Activated T-cell treated with anti-CD3 and anti-CD28 coated beads for 24 hours (primary cell): ENCODE results near the gene LOXL3.

Experiments used
- DNase-seq: peaks from one replicate; pipeline ENCODE4 v3.0.0-alpha.2; 2020; ENCODE audit warnings: low read depth

The LOXL3 gene

GRCh38 chr2:74553892-74554819 lies at the start of gene LOXL3, which contains the start of gene DOK1:
LOXL3 (minus strand) TSS chr2:74553942; CDS start chr2:74552634, 1,308 bp downstream.
DOK1 (plus strand) TSS chr2:74554720; CDS start chr2:74554755, 35 bp downstream.
- peak; percentile 78 for DNase-seq

DNA sequence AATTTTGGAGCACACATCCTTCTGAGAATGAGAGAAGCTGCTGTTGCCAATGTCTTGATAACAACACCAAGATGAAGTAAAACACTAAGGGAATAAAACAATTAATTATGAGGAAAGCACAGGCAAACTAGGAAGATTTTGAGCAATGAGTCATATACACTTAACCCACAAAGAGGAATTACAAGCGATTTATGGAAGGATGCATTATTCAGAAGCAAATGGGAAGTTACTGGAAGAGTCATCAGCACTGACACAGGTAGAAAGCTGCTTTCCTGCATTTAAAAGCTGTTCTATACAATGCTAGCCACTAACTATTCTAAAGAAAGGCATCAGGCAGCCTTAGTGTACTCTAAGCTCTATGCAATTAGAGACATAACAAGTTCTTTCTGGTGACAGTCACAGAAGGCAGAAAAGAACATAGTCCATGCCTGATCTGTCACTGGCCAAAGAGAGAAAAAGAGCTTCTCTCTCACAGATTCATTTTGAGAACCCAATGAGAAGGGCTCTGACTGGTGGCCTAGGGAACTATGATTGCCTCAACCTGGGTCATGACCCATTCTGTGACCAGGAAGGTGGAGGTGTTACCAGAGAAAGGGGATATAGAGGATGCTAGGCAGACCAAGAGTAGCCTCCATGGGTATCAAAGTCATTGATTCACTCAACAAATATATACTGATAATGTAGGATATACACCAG lies 49.0 kb upstream of the LOXL3 start:
- DNase-seq = no peak

DNA sequence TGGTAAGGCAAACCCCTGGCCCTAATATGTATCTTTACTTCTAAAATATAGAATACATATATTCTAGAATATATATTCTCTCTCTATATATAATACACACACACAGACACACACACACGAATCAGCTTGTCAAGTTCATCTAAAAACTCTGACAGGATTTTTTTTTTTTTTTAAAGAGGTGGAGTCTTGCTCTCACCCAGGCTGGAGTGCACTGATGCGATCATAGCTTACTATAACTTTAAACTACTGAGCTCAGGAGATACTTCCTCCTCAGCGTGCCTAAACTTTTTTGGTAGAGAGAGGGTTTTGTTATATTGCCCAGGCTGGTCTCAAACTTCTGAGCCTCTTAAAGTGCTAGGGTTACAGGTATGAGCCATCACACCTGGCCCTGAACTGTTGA lies 45.9 kb upstream of the LOXL3 start:
- no peak for DNase-seq

DNA sequence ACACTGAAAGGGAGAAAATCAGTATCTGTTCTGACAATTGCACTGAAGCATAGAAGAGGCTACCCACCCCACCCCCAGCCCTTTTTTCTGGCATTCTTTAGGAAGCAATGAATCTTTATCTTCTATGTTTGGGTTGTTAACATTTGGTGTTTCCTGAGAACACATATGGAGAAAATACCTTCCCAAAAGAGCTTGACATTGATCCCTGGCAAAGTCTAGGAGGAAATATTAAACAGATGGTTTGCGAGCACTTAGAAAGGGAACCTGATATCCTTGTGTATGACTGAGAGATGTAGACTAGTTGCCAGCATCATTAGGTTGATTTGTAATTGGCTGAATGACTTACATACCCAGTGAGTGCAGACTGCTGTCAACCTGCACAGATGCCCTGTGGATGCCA lies 43.7 kb upstream of the LOXL3 start:
- DNase-seq = no peak

- no peak for DNase-seq
Observed at GRCh38 chr2:74596584-74596983, 42.8 kb upstream of the LOXL3 start.

DNA sequence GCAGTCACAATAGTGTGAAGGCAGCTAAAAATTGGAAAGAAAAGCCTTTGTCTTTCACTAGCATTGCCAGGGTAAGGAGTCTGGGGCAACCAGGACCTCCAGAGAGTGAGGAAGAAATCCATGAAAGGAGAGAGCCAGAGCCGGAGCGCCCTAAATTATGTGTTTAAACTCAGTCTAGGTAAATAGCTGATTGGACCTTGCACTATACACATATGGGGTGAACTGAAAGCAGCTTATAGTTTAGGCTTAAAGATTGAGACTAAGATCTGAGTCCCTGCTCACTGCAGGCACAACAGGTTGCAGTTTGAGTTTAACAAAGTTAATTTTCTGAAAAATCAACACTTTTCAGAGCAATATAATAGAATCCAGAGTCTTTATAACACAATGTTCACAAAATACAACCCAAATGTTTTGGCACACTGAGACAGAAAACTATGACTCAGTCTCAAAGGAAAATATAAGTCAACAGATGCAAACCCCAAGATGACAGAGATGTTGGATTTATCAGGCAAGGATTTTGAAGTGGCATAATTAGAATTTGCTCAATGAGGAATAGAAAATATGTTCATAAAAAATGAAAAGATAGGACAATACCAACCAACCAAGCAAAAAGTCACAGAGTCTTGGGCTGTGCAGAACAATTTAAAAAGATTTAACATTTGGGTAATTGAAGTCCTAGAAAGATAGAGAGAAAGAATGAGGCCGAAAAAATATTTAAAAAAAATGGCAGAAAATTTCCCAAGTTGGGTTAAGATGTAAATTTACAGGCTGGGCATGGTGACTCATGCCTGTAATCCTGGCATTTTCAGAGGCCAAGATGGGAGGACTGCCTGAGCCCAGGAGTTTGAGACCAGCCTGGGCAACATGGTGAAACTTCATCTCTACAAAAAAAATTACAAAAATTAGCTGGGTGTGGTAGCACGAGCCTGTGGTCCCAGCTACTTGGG lies 40.4 kb upstream of the LOXL3 start:
- DNase-seq = no peak

GRCh38 chr2:74588664-74589063 lies 34.9 kb upstream of the LOXL3 start:
- DNase-seq = no peak

- peak; percentile 44 for DNase-seq
Observed at GRCh38 chr2:74587664-74588277, 34.0 kb upstream of the LOXL3 start.

GRCh38 chr2:74585406-74586185 lies 31.9 kb upstream of the LOXL3 start:
- no peak for DNase-seq

DNA sequence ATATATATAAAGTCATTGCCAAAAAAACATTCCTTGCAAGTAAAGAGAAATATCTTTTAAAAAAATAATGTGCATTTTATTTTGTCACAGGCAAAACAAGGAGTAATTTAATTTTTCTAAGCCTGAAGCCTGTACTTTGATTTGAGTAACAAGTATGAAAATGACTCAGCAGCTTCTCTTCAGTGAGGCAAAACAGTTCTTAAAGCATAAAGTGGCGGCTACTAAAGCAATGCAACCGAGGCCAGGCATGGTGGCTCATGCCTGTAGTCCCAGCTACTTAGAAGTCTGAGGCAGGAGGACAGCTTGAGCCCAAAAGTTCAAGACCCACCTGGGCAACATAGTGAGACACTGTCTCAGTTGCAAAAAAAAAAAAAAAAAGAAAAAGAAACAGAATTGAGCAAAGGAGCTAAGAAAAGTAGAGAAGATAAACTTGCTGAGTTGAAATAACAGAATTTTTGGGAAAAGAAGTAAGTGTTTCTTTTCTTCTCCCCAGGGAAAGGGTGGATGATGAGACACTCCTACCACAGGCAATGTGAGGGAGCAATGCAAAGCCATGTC lies 30.4 kb upstream of the LOXL3 start:
- DNase-seq = no peak

DNA sequence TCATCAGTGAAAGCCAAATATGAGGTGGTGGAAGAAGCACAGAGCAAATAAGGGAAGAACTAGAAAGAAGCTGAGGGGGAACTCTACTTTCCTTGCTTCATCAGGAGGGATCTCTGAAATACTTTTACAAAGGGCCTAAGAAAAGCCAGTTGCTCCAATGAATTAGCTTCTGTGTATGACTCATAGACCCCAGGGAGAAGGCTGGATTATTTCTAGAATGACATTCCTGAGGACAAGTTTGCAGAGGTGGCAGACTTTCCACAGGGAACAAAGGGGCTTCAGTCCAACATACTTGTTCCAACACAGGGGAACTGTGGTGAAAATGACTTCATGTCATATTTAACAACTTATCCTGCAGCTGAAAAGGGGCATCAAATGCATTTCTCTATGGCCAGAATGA lies 29.8 kb upstream of the LOXL3 start:
- DNase-seq = no peak

DNA sequence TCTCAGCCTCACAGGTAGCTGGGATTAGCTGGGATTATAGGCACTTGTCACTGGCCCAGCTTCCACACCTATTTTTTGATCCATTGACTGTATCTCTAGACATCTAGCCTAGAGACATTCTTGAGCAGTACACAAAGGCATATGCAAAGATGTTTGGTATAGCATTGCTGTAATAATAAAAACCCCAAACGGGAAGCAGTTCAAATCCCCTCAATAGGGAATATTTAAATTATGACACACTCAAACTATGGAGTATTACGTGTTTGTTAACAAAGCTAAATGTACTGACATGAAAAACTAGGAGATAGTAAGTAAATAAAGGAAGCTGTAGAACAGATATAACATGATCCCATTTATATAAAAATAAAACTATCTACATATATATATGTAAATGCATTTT lies 28.4 kb upstream of the LOXL3 start:
- no peak for DNase-seq

- DNase-seq = no peak
Observed at GRCh38 chr2:74581463-74581862, 27.7 kb upstream of the LOXL3 start.

- no peak for DNase-seq
Observed at GRCh38 chr2:74578408-74578807, 24.7 kb upstream of the LOXL3 start.

DNA sequence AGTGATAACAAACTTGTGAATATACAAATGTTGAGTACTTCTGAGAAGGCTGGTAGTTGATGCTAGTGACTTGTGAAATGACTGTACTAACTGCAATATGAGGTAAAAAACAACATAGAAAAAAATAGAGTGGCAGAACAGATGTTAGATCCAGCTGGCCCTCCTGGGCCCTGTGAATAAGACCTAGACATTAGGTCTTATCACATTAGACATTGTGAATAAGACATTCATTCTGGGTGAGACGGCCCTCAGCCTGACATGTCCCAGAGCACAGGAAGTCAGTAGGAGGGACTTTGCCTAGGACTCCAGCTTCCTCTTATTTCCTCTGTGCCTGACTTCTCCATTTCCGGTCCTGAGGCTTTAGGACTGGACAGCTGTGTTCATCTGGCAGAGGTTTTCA lies 23.7 kb upstream of the LOXL3 start:
- DNase-seq = no peak

DNA sequence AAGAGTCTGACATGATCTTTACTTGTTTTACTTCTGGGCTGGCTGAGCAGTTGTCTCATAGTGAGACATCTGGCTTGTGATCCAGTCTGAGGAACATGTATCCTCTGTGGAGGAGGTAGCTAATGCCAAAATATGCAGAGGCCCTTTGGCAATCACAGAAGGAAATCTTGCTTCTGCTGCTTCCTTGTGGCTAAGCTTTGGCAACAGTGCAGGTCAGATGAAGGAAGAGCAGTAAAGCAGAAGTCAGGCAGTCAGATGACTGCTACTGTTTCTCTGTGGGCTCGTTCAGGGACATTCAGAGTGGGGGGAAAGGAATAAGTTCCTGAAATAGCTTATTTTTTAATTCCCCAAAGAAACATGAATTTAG lies 23.1 kb upstream of the LOXL3 start:
- DNase-seq = no peak

DNA sequence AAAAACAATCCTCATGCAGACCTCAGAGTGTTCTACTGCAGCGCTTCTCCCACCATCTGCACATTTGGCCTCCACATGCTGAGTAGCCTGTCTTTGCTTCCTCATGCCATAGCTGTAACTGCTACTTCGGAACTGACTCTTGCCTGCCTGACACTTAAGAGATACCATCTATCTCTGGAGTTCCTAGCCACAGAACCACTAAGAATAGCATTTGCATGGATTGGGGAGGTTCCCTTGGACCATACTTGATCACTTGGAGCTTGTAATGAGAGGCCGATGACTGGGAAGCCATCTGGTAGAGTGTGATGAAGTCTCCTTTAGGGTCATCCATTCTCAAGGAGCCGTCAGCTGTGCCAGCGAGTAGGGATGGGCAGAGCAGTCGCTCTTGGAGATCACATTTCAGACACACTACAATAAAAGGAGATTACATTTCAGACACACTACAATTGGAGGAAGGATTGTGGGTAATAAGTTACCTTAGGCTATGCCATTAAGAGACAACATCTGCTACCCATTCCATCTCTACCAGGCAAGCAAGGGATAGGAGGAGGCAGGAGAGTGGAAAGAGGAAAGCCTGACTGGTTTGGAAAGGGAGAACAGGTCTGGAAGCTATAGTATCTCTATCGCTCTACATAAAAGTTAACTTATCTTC lies 22.6 kb upstream of the LOXL3 start:
- DNase-seq = no peak

DNA sequence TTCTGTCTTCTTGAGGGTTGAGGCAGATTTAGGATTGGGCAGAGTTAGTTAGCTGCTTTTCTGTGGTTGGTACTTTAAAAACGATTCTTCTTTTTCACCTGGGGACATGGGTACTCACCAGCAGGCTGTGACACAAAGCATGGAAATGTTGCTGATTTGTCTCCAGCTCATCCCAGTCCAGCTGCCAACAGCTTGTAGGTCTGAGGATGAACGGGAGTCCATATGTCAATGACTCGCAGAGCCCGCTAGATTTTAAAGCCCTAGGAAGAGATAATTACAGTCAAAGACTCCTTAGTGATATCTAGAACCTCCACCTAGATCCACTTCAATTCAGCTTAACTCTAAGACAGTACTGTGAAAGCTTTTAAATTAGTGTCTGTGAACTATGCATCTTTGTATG lies 21.6 kb upstream of the LOXL3 start:
- no peak for DNase-seq

GRCh38 chr2:74573747-74574562 lies 20.2 kb upstream of the LOXL3 start:
- no peak for DNase-seq
